DMS114 treated with DMSO at 0.1 percent for 48 hours (cell line): ENCODE results near the gene FAM187B.
"Not testable (repeated sequence)": the region's sequence is repeated elsewhere in the genome, so short reads cannot be mapped to it uniquely, and the experiment has no call there.

ENCODE experiments used
- DNase-seq: peaks from one replicate; lab custom pipeline; 2025; ENCODE audit not compliant: unreplicated experiment; lab: John Stamatoyannopoulos, UW

Gene FAM187B

GRCh38 chr19:35213663-35214632, 14.6 kb downstream of the FAM187B start:
- no peak for DNase-seq

GRCh38 chr19:35212241-35212640, 16.3 kb downstream of the FAM187B start:
- no peak for DNase-seq

- DNase-seq: no peak
Observed at GRCh38 chr19:35211545-35212230, 16.9 kb downstream of the FAM187B start.

- DNase-seq: no peak
Observed at GRCh38 chr19:35209646-35210045, 18.9 kb downstream of the FAM187B start.

- DNase-seq: no peak
Observed at GRCh38 chr19:35208121-35208520, 20.4 kb downstream of the FAM187B start.

- DNase-seq: no peak
Observed at GRCh38 chr19:35207391-35207871, 21.1 kb downstream of the FAM187B start.

- DNase-seq: no peak
Observed at GRCh38 chr19:35206855-35207254, 21.7 kb downstream of the FAM187B start.

GRCh38 chr19:35206379-35206778, 22.2 kb downstream of the FAM187B start:
- DNase-seq: no peak

- no peak for DNase-seq
Observed at GRCh38 chr19:35205733-35206323, 22.7 kb downstream of the FAM187B start.

GRCh38 chr19:35204799-35205732, 23.5 kb downstream of the FAM187B start:
- no peak for DNase-seq

GRCh38 chr19:35202722-35203688, 25.5 kb downstream of the FAM187B start:
- no peak for DNase-seq

- DNase-seq: no peak
Observed at GRCh38 chr19:35199481-35199880, 29.1 kb downstream of the FAM187B start.

- not testable (repeated sequence) for DNase-seq
Observed at GRCh38 chr19:35196861-35197260, 31.7 kb downstream of the FAM187B start.

GRCh38 chr19:35195830-35196229, 32.7 kb downstream of the FAM187B start:
- no peak for DNase-seq

- no peak for DNase-seq
Observed at GRCh38 chr19:35194012-35194984, 34.2 kb downstream of the FAM187B start.

GRCh38 chr19:35184884-35185283, 43.7 kb downstream of the FAM187B start:
- DNase-seq: no peak

GRCh38 chr19:35184267-35184666, 44.3 kb downstream of the FAM187B start:
- DNase-seq: no peak

GRCh38 chr19:35181387-35181786, 47.2 kb downstream of the FAM187B start:
- DNase-seq: no peak
